Measurements from ENCODE around the gene OLFML1.

DNA sequence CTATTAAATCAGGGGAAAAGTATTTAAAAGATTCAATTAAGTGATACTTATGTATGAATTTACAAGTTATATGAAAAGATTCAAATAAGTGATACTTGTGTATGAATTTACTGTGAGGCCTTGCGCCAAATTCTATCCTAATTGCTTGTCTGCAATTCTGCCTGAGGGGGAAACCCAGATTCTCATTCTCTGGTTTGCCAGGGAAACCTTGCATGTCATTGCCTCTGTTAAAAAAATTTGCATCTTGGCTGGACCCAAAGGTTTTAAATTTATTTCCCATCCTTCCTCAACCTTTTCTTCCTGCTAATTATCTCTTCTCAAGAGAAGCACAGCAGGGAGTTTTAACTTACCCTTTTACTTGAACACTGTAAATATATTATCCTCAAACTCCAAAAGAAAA lies 13.8 kb downstream of the OLFML1 start:
- TF ChIP-seq, protein P1, sequence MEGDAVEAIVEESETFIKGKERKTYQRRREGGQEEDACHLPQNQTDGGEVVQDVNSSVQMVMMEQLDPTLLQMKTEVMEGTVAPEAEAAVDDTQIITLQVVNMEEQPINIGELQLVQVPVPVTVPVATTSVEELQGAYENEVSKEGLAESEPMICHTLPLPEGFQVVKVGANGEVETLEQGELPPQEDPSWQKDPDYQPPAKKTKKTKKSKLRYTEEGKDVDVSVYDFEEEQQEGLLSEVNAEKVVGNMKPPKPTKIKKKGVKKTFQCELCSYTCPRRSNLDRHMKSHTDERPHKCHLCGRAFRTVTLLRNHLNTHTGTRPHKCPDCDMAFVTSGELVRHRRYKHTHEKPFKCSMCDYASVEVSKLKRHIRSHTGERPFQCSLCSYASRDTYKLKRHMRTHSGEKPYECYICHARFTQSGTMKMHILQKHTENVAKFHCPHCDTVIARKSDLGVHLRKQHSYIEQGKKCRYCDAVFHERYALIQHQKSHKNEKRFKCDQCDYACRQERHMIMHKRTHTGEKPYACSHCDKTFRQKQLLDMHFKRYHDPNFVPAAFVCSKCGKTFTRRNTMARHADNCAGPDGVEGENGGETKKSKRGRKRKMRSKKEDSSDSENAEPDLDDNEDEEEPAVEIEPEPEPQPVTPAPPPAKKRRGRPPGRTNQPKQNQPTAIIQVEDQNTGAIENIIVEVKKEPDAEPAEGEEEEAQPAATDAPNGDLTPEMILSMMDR (conservative IDR thresholded peaks at IDR 0.05; ENCODE audit: low read length) = no peak
- TF ChIP-seq EZH2phosphoT487 (IDR thresholded peaks at IDR 0.05; ENCODE audit: borderline replicate concordance, low read depth, low read length) = no peak
